HS-27A (cell line): ENCODE measurements around the gene TNRC18.
"Not testable (repeated sequence)": the region's sequence is repeated elsewhere in the genome, so short reads cannot be mapped to it uniquely, and the experiment has no call there.

ENCODE experiments used
- DNase-seq: peaks from one replicate; pipeline ENCODE4 v3.0.0-alpha.2; 2012; ENCODE audit warnings: low read depth, missing footprints

TNRC18 gene

DNA sequence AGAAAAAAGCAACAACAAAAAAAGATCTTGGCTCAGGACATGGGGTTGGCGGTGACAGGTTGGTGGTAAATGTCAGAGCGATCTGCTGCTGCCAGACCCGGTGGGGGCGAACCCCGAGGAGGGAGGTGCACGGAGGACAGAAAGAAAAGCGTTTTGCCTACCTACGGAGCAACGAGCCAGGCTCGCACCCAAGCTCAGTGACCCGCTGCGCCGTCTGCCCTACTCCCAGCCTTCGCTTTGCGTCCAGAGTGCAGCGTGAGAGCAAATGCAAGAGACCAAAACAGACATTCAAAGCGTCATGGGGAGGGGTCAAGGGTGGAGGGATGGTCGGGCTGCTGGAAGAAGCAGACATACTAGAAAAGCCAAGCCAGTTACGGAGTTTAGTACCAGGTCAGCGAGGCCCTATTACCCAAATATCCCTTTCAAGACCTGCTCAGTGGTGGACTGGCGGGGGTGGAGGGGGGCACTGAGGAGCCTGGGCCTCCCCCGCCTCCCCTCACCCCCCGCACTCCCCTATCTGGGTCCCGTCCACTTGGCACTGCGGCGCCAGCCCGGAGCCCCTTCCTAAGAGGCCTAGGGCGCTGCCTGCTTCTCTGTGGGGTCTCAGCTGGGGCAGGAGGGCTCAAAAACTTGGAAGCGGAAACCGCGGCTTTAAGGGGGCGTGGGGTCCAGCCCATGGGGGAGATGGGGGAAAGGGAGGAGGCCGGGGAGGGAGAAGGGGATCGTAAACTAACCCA lies 74.0 kb downstream of the TNRC18 start:
- DNase-seq: no peak

DNA sequence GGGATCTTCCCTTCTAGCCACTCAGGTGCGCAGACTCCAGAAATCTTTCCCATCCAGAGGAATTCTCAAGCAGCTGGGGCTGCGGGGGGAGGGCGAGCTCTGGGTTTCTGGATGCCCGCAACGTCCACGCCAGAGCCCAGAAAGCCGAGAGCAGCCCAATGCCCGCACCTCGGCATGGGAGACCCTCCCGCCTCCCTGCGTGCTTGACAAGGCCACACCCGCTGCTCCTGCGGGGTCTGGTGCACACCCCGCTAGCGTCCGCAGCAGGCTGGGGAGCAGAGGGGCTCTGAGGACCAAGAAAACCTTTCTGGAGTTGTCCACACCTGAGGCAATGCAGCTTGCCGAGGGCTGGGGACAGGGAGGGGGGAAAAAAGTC lies 74.6 kb downstream of the TNRC18 start:
- no peak for DNase-seq

DNA sequence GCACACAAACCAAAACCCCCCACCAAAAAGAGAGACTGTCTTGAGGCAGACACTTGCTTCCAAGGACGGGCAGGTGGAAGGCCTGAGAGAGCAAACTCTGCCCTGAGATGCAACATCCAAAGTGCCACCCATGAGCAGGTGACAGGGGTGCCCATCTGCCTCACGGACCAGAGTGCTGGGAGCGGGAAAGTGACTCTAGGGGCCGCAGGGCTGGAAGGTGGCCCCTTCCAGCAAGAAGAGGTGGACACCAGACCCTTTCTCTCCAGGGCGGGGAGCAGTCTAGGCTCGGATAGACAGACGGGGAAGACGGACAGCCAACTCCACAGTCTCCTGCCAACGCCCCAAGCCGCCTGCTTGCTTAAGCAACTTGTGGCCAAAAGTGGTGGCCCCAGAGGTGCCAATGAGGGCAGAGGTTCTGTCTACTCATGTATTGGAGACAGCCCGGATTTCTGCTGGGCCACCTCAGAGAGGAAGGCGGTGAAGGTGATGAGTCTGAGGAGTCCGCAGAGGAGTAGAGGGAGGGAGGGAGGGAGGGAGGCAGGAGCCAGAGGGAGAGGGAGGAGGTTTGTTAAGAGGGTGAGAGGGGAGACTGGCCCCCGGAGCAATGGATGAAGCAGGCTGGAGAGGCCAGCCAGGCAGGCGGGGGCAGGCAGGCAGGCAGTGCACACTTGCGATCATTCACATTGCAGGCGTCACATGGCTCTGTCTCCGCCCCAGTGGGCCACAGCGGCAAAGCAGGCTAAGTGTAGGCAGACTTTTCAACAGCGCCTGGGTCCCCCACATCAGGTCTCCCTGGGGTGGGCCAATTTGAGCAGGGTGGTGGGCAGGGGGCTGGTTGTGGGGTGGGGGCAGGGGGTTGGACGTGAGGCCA lies 75.3 kb downstream of the TNRC18 start:
- DNase-seq: no peak

DNA sequence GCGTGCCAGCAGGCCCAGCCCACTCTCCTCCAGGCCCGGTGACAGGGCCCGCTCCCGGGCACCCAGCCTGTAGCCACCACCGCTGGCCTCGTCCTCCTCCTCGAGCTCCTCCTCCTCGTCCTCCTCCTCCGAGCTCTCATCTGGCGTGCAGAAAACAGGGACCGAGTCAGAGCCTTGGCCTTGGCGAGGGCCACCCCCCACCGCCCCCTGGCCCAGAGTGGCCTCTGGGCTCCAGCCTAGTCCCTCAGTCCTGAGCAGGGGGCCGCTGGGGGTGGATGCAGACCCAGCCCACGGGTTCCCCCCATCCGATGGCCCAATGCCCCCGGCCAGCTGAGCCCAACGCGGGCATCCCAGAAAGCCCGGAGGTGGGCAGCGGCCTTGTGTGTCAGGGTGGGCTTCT lies 78.0 kb downstream of the TNRC18 start:
- no peak for DNase-seq

DNA sequence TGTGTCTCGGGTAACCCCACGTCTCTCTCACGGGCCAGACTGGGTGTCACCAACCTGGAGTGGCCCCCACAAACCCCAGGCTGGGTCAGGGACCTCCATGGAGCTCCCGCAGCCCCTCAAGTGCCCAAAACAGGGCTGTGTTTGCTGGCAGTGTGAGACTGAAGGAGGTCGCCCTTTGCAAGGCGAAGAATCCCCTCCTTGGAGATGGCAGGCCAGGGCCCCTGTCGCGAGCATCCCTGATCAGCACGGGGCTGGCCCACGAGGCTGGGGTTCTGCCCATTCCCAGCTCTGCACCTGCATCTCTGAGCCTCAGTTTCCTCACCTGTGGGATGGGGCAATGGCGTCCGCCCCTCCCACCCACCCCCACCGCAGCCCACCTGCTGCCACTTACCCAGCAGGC lies 78.5 kb downstream of the TNRC18 start:
- no peak for DNase-seq

DNA sequence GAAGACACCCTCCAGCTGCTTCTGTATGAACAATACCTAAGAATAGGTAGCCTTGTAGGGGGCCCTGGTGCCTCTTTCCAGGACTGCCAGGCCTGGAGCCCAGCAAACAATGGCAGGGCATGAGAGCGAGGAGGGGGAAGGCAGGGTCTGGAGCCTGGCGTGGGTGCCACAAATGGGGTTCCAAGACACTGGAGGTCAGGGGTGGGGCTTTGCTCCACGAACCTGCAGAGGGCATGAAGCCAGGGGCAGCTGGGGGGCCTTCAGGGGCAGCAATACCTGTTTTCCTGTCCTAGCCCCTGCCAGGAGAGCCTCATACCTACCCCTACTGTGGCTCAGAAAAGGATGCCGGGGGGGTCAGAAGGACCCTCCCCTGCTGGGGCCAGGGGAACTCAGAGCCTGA lies 79.3 kb downstream of the TNRC18 start:
- DNase-seq: no peak

DNA sequence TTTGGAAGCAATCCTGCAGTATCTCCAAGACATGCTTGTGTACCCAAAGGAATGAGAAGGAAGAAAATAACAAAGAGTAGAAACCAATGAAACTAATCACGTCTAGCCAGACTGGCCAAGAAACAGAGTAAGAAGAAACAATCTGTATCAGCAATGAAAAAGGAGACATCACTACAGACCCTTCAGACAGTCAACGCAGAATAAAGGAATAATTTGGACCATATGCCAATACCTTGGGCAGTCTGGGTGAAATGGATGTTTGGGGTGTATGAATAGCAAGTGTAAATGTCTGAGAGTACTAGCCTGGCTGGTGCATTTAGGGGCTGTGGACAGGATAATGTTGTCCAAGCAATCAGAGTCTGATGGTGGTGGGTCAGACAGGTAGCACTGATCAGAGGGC lies 79.8 kb downstream of the TNRC18 start:
- DNase-seq: no peak

DNA sequence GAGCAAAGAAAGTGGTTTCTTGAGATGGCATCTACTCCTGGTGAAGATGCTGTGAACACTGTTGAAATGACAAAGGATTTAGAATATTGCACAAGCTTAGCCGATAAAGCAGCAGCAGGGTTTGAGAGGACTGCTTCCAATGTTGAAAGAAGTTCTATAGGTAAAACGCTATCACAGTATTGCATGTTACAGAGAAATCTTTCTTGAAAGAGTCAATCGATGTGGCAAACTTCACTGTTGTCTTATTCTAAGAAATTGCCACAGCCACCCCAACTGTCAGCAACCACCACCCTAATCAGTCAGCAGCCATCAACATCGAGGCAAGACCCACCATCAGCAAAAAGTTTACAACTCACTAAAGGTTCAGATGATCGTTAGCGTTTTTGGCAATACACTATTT lies 81.0 kb downstream of the TNRC18 start:
- no peak for DNase-seq

DNA sequence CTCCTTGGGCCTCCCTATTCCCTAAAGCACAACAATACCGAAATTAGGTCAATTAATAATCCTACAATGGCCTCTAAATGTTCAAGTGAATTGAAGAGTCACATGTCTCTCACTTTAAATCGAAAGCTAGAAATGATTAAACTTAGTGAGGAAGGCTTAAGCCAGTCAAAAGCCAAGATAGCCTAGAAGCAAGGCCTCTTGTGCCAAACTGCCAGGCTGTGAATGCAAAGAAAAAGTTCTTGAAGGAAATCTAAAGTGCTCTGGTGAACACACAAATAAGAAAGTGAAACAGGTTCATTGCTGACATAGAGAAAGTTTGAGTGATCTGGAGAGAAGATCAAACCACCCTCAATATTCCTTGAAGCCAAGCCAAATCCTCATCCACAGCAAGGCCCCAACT lies 83.7 kb downstream of the TNRC18 start:
- no peak for DNase-seq

DNA sequence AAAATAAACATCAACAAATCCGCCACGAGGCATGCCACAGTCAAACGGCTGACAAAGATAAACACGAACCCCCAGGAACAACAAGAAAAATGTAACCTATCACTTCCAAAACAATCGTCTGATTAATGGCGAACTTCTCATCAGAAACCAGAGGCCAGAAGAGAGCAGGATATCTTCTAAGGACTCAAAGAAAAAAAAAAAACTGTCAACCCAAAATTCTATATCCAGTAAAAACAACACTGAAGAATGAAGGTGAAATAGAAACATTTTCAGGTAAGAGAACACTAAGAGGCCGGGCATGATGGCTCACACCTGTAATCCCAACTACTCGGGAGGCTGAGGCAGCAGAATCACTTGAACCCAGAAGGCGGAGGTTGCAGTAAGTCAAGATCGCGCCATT lies 86.6 kb downstream of the TNRC18 start:
- DNase-seq: no peak

DNA sequence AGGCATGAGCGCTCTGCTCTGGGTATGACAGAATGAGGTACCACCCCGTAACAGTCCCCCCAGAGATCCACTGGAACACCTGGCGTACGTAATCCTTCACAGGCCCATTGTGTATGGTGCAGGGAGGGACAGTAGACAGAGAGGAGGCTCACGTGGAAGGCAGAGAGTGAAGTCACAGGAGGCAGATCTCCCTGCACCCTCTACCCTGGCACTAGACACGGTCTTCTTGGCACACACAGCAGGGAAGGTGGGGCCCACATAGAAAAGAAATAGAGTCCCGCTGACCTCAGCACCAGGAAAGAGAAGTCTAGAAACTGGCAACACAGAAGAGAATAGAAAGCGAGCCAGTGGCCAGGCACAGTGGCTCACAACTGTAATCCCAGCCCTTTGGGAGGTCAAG lies 89.0 kb downstream of the TNRC18 start:
- no peak for DNase-seq

DNA sequence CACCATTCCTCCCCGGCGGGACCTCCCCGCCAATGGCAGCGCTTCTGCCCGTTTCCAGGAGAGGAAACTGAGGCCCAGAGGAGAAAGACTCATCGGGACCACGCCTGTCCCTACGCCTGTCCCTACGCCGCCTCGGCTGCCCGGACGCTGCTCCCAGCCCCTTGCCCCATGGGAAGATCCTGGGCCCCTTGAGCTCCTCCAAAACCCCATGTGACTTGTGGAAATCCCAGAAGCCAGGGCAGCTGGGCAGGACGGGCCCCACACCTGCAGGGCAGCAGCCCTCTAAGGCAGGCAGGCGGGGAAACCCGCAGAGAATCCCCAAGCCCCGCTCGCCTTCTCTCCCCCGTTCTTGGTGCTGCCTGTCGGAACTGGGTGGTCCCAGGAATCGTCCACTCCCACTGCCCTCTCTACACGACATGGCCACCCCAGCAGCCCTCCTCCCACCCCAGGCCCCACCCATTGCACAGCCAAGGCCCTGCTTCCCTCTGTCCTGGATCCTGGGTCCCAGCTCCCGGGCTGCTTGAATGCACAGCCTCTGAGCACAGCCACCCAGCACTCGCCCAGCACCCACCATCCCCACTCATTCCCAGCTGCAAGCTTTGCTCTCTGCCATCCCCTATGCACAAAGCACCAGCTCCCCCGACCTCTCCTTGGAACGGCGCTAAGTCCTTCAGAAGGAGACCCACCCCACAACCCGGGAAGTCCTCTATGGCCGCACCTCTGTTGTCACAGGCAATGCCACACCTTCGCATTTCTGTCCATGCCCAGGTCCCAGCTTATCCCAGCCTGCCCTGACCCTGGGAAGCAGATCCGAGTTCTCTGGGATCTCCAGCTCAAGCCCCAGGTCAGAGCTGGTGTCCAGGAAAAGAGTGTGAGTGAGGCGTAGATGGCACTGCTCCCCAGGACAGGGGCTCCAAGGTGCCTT lies 90.3 kb downstream of the TNRC18 start:
- no peak for DNase-seq

DNA sequence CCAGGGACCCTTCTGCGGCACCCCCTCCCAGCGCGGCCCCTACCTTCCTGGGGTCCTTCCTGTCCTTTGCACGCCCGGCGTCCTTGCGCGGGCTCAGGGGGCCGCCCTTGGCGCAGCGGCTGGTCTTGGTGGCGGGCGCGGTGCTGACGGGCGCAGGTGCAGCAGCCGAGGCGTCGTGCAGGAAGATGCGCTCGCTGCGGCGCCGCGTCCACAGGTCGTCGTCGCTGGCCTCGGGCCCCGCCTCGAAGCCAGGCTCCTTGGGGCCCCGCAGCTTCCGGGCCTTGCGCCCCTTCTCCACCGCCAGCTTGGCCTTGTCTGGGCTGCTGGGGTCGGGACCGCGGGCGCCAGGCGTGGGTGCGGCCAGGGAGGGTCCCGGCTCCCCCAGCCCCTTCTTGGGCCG lies 91.1 kb downstream of the TNRC18 start:
- DNase-seq: no peak

DNA sequence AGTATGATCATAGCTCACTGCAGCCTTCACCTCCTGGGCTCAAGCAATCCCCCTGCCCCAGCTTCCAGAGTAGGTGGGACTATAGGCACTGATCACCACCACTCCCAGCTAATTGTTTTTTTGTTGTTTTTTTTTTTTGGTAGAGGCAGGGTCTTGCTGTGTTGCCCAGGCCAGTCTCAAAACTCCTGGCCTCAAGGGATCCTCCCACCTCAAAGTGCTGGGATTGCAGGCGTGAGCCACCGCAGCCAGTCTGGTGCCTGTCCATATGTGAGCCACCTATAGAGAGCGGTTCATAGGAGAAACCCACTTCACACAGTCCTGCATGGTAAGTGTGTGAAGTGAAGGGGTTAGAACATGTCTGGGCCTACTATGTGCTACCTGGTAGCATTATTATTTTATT lies 93.3 kb downstream of the TNRC18 start:
- DNase-seq: no peak

DNA sequence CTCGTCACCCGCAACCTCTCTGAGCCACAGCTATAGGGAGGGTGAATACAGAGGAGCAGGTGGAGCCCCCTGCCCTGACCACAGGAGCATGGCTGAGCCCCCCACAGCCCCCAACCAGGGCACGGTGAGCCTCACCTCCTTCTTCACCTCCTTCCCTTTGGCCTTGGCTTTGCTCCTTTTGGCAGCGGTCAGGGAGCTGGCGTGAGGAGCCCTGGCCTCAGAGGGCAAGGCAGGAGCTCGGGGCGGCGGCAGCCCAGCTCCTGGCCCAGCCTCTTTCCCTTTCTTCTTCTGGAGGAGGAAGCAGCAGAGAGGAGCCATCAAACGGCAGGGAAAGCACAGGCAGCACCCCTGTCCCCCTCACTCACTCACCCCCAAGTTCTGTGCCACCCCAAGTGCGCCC lies 98.7 kb downstream of the TNRC18 start:
- no peak for DNase-seq

DNA sequence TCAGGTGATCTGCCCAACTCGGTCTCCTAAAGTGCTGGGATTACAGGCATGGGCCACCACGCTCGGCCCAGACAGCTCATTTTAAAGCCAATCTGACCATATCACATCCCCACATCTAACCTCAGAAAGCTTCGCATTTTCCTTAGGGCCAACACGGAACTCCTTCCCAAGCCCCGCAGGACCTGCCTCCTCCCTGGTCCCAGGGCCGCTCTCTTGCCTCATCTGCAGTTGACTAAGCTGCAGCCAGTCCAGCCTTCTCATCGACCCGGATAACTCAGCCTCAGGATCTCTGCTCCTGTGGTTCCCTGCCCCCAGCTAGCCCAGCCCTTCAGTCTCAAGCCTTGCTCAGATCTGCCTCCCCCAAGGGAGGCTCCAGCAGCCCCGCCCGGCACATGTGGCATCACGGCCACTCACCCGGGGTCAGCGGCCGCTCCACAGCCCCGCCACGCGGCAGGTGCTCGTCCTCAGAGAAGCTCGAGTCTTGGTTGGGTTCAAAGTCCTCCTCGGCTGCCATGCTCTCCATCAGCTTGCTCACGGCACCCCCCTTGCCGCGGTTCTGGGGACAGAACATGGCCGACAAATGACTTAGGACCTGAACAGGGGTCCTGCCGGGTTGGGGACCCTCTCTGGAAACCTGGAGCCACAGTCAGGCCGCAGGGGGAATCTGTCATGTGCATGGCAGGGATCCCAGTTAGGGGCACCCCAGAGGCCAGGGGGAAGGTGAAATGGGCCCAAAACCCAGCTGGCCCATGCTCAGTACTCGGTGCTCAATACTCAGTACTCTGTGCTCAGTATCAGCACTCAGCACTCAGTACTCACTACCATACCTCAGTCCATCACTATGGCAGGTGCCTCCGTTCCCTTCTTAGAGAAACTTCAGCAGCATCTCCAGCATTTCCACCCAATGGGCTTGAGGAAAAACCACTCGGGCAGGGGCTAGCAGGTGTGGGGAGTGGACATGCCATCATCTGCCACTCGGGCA lies 99.5 kb downstream of the TNRC18 start:
- not testable (repeated sequence) for DNase-seq

DNA sequence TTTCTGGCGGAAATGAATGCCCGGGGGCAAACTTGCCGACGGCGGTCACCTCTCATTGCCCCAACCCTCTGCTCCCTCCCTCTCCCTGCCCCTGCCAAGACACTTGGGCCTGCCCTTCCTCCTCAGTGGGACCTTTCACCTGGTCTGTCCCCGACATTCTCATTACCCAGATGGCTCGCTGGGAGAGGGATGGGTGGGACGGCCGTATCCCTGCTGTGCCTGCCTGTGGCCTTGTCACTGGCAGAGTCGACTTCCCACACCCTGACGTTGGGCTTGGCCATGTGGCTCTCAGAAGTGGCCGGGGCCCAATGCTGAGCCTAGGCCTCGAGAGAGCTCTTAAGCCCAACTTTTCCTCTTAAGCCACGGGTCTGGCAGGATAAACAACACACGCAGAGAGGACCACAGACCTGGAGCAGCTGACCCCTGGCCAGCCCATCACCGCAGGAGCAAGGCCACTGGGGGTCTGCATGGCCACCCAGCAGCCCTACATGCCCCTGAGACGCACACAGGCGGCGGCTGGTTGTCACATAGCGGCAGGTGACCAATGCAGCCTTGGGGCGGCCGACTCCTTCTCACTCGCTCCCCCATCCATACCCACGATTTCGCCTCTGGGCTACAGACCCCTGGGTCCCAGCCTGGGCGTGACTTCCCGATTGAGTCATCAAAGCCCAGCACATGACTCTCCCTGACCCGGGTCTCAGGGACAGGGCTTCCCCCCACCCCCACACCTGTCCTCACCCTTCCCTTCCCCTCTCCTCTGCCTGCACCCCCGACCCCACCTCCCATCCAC lies 100.8 kb downstream of the TNRC18 start:
- no peak for DNase-seq

DNA sequence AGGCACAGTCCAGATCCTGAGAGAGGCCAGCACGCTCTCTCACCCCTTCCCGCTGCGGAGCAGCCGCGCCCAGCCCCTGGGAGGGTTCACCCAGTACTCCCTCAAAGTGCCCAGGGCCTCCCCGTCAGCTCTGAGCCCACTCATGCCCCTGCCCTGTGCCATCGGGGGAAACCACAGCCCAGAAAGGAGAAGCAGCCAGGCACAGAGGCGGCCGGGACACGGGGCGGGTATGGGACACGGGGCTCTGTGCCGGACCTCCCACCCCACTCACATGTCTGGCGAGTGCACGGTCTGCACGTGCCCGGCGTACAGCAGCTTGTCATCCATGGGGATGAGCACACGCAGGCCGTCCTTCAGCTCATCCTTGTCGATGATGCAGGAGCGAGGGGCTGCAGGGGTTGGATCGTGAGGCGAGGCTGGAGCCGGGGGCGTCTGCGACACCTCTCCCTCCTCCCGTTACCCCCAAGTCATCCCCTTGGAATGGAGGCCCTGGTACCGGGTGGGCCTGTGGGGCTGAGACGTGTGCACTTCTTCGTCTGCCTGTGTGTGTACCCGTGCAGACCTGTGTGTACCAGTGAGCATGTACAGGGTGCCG lies 102.7 kb downstream of the TNRC18 start:
- no peak for DNase-seq

DNA sequence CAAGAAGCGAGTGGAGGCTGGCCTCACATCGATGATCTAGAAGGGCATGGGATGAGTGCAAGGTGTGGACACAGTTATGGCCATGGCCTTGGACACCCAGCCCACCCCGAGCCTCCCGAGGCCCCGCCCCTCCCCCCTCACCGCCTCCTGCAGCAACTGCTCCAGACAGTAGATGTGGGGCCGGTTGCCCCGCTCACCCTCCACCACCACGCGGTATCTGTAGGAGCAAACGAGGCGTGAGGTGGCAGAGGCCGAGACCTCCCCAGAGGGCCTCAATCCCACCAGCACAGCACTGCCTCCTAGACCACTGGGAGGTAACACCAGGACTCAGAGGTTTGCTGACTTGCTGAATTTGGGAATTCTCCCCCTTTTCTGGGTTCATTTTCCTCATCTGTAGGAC lies 103.2 kb downstream of the TNRC18 start:
- DNase-seq: no peak

DNA sequence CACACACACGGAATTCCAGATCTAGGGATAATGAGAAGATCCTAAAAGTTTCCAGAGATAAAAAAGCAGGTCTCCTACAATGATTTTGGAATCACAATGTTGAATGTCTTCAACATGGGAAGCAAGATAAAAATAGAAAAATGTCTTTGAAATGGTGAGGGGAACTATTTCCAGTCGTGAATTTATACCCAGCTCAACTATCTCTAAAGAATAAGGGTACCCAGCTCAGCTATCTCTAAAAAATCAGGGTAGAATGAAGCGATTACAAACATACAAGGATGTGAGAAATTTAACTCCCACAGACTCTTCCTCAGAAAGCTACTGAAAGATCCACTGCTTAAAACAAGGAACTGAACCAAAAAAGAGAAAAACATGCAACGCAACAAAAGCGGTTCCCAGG lies 105.0 kb downstream of the TNRC18 start:
- DNase-seq: not testable (repeated sequence)
